Activated CD4-positive, alpha-beta T cell treated with anti-CD3 and anti-CD28 coated beads for 4 hours (primary cell): ENCODE measurements around the gene ADH6.
"Not testable (repeated sequence)": the region's sequence is repeated elsewhere in the genome, so short reads cannot be mapped to it uniquely, and the experiment has no call there.

Source experiments
- DNase-seq, 2 donors: peaks; one replicate each; pipeline ENCODE4 v3.0.0-alpha.2; 2020

The ADH6 gene

GRCh38 chr4:99219072-99219471 lies at the start of gene ADH6:
Gene ADH6 (minus strand): TSS chr4:99219246. CDS start chr4:99219152, 94 bp downstream.
- DNase-seq: no peak

- no peak for DNase-seq
These were observed 45.9 kb upstream of the ADH6 start for GRCh38 chr4:99264927-99265326.

GRCh38 chr4:99252746-99253145 lies 33.7 kb upstream of the ADH6 start:
- DNase-seq: no peak

- DNase-seq: no peak
These were observed 29.7 kb upstream of the ADH6 start for GRCh38 chr4:99248714-99249113.

- DNase-seq: no peak
These were observed 16.9 kb upstream of the ADH6 start for GRCh38 chr4:99235955-99236354.

GRCh38 chr4:99234331-99235010 lies 15.4 kb upstream of the ADH6 start:
- no peak for DNase-seq

GRCh38 chr4:99233397-99233796 lies 14.4 kb upstream of the ADH6 start:
- not testable (repeated sequence) for DNase-seq

- not testable (repeated sequence) for DNase-seq
These were observed 9.7 kb upstream of the ADH6 start for GRCh38 chr4:99228706-99229105.

- DNase-seq: not testable (repeated sequence)
These were observed 8.6 kb upstream of the ADH6 start for GRCh38 chr4:99227646-99228045.

- DNase-seq: no peak
These were observed 2.9 kb upstream of the ADH6 start for GRCh38 chr4:99221980-99222379.

- DNase-seq: no peak
These were observed 433 bp upstream of the ADH6 start for GRCh38 chr4:99219479-99219878.

GRCh38 chr4:99215521-99215920 lies 3.5 kb downstream of the ADH6 start:
- no peak for DNase-seq

- no peak for DNase-seq
These were observed 8.3 kb downstream of the ADH6 start for GRCh38 chr4:99210789-99211188.

GRCh38 chr4:99209671-99210070 lies 9.4 kb downstream of the ADH6 start:
- no peak for DNase-seq

- DNase-seq: no peak
These were observed 10.3 kb downstream of the ADH6 start for GRCh38 chr4:99208719-99209075.

- no peak for DNase-seq
These were observed 10.9 kb downstream of the ADH6 start for GRCh38 chr4:99207911-99208718.

- DNase-seq: no peak
These were observed 11.8 kb downstream of the ADH6 start for GRCh38 chr4:99207069-99207743.

- DNase-seq: no peak
These were observed 13.7 kb downstream of the ADH6 start for GRCh38 chr4:99205153-99205979.

GRCh38 chr4:99202536-99202935 lies 16.5 kb downstream of the ADH6 start:
- no peak for DNase-seq

- DNase-seq: no peak
These were observed 17.0 kb downstream of the ADH6 start for GRCh38 chr4:99202094-99202493.

GRCh38 chr4:99201690-99202089 lies 17.4 kb downstream of the ADH6 start:
- no peak for DNase-seq

GRCh38 chr4:99200138-99200537 lies 18.9 kb downstream of the ADH6 start:
- DNase-seq: no peak

GRCh38 chr4:99190336-99190735 lies 28.7 kb downstream of the ADH6 start:
- no peak for DNase-seq
